NCI-H1092 (cell line): ENCODE results near the gene AHCTF1.
A peak's percentile ranks its signal among the peaks of the same experiment; 100 is the strongest.
"Not testable (repeated sequence)": the region's sequence is repeated elsewhere in the genome, so short reads cannot be mapped to it uniquely, and the experiment has no call there.

Source experiments
- DNase-seq: peaks from one replicate; lab custom pipeline; 2025; lab: John Stamatoyannopoulos, UW

The AHCTF1 gene

GRCh38 chr1:246923482-246923881 lies 8.3 kb downstream of the AHCTF1 start:
- no peak for DNase-seq

- DNase-seq = no peak
These were observed 10.3 kb downstream of the AHCTF1 start for GRCh38 chr1:246921481-246921880.

- DNase-seq = no peak
These were observed 11.8 kb downstream of the AHCTF1 start for GRCh38 chr1:246919902-246920301.

GRCh38 chr1:246916026-246916923 lies 15.5 kb downstream of the AHCTF1 start:
- DNase-seq = not testable (repeated sequence)

- peak; percentile 47 for DNase-seq
These were observed 24.3 kb downstream of the AHCTF1 start for GRCh38 chr1:246907472-246907871.

GRCh38 chr1:246906833-246907232 lies 24.9 kb downstream of the AHCTF1 start:
- no peak for DNase-seq

- no peak for DNase-seq
These were observed 29.9 kb downstream of the AHCTF1 start for GRCh38 chr1:246901874-246902273.

GRCh38 chr1:246897302-246897701 lies 34.4 kb downstream of the AHCTF1 start:
- DNase-seq = no peak

- DNase-seq = no peak
These were observed 38.4 kb downstream of the AHCTF1 start for GRCh38 chr1:246893191-246893939.

GRCh38 chr1:246891105-246891504 lies 40.6 kb downstream of the AHCTF1 start:
- no peak for DNase-seq

GRCh38 chr1:246888522-246888921 lies 43.2 kb downstream of the AHCTF1 start:
- no peak for DNase-seq

GRCh38 chr1:246885389-246885788 lies 46.4 kb downstream of the AHCTF1 start:
- DNase-seq = not testable (repeated sequence)

- no peak for DNase-seq
These were observed 53.2 kb downstream of the AHCTF1 start for GRCh38 chr1:246878551-246878950.

GRCh38 chr1:246876431-246876830 lies 55.3 kb downstream of the AHCTF1 start:
- DNase-seq = no peak

GRCh38 chr1:246875041-246876026 lies 56.4 kb downstream of the AHCTF1 start:
- no peak for DNase-seq

- no peak for DNase-seq
These were observed 65.8 kb downstream of the AHCTF1 start for GRCh38 chr1:246865921-246866320.

GRCh38 chr1:246863791-246864190 lies 68.0 kb downstream of the AHCTF1 start:
- DNase-seq = not testable (repeated sequence)

GRCh38 chr1:246860401-246860800 lies 71.3 kb downstream of the AHCTF1 start:
- no peak for DNase-seq

GRCh38 chr1:246856371-246856770 lies 75.4 kb downstream of the AHCTF1 start:
- no peak for DNase-seq

- not testable (repeated sequence) for DNase-seq
These were observed 81.1 kb downstream of the AHCTF1 start for GRCh38 chr1:246850640-246851039.

- DNase-seq = no peak
These were observed 87.9 kb downstream of the AHCTF1 start for GRCh38 chr1:246843876-246844275.

GRCh38 chr1:246840761-246841160 lies 91.0 kb downstream of the AHCTF1 start:
- not testable (repeated sequence) for DNase-seq
